Common myeloid progenitor, CD34-positive (primary cell): ENCODE results near the gene KLHL26.

Experiments used
- CTCF ChIA-PET: fragments of 350-600 bp; sonication (Branson Sonifier 250); formaldehyde crosslinking; loops from one replicate; lab custom pipeline; 2021; ENCODE audit warnings: antibody characterized with exemption; lab: Charles Lee
- POLR2A ChIA-PET: fragments of 350-600 bp; sonication (Branson Sonifier 250); formaldehyde crosslinking; loops from one replicate; lab custom pipeline; 2021; ENCODE audit warnings: antibody characterized with exemption; lab: Charles Lee
- DNase-seq, 3 donors: peaks; one replicate each; pipeline versions ENCODE4 v3.0.0 to v3.0.0-alpha.2; 2013
- H3K27ac ChIP-seq, 2 experiments: 1 replicate in 1 of 2; 2 replicates in 1 of 2; pipeline ENCODE4 v1.7.0; 2013; ENCODE audit warnings: inconsistent platforms in 2 of 2, low read length in 2 of 2, mild to moderate bottlenecking in 2 of 2, low read depth in 1 of 2, moderate library complexity in 1 of 2; ENCODE audit not compliant: severe bottlenecking in 2 of 2, insufficient read depth in 1 of 2, poor library complexity in 1 of 2
- H3K27me3 ChIP-seq, 5 experiments: replicated peaks in 2 of 5; 1 replicate in 3 of 5; 2 replicates in 2 of 5; pipeline versions ENCODE4 v1.6.1 to v1.7.0; 2013; ENCODE audit warnings: low read length in 4 of 5, mild to moderate bottlenecking in 2 of 5, moderate library complexity in 2 of 5, inconsistent platforms in 1 of 5; ENCODE audit not compliant: insufficient read depth in 5 of 5, control insufficient read depth in 4 of 5
- H3K36me3 ChIP-seq, 4 experiments: 1 replicate in 2 of 4; 2 replicates in 2 of 4; pipeline versions ENCODE4 v1.6.1 to v1.7.0; 2013; ENCODE audit warnings: low read length in 3 of 4, control low read depth in 1 of 4, mild to moderate bottlenecking in 1 of 4; ENCODE audit not compliant: control insufficient read depth in 4 of 4, insufficient read depth in 4 of 4
- H3K4me1 ChIP-seq, 4 experiments: 1 replicate in 3 of 4; 2 replicates in 1 of 4; pipeline versions ENCODE4 v1.6.1 to v1.7.1; 2013; ENCODE audit warnings: low read length in 3 of 4, mild to moderate bottlenecking in 3 of 4, control low read depth in 1 of 4, inconsistent platforms in 1 of 4, moderate library complexity in 1 of 4; ENCODE audit not compliant: control insufficient read depth in 4 of 4, insufficient read depth in 4 of 4; ENCODE audit errors: control extremely low read depth in 1 of 4
- H3K4me3 ChIP-seq, 7 experiments: 1 replicate in 4 of 7; 2 replicates in 3 of 7; pipeline versions ENCODE4 v1.5.1 to v1.7.0; 2013; ENCODE audit warnings: mild to moderate bottlenecking in 7 of 7, low read length in 6 of 7, moderate library complexity in 6 of 7, inconsistent platforms in 2 of 7, low read depth in 2 of 7, control low read depth in 1 of 7; ENCODE audit not compliant: insufficient read depth in 4 of 7, control insufficient read depth in 1 of 7; ENCODE audit errors: extremely low read depth in 1 of 7
- H3K9me3 ChIP-seq, 5 experiments: 1 replicate in 4 of 5; 2 replicates in 1 of 5; pipeline versions ENCODE4 v1.6.1 to v1.7.1; 2013; ENCODE audit warnings: low read length in 4 of 5, mild to moderate bottlenecking in 2 of 5, inconsistent platforms in 1 of 5, low read depth in 1 of 5, moderate library complexity in 1 of 5; ENCODE audit not compliant: control insufficient read depth in 4 of 5, insufficient read depth in 2 of 5; ENCODE audit errors: control extremely low read depth in 1 of 5
- WGBS: methylation state at CpG from one replicate; pipeline ENCODE4 v1.1.5; 2013; ENCODE audit not compliant: insufficient coverage; 5-methylcytosine and 5-hydroxymethylcytosine counted together

KLHL26 gene

GRCh38 chr19:18685597-18686190, 48.9 kb downstream of the KLHL26 start:
- Histone ChIP-seq H3K36me3 (no peaks in the 10 kb centered on the region), H3K4me1 (peaks cover 0 to 17% (median 14%) of the 10 kb centered on the region in 4 experiments), H3K9me3 (no peaks in the 10 kb centered on the region), H3K27ac (no peak overlapping the region), H3K4me3 (no peak overlapping the region), H3K27me3 (no peaks in the 10 kb centered on the region)
- ChIA-PET CTCF (interaction anchor here (1.0 to 1.5 kb wide), 2 partner anchors 11 to 97 kb away, joined by 3 read pairs; partner anchors contain the start of gene REX1BD), POLR2A (interaction anchor here (0.6 kb wide), 1 partner anchor 64 kb away, joined by 3 read pairs; no protein-coding TSS in a partner anchor)
- no peak for DNase-seq
- 95% methylated on average over 4 of the region's 5 CpGs for WGBS

- CTCF ChIA-PET = no interaction called here
- 86% methylated on average over 15 of the region's 16 CpGs for WGBS
- POLR2A ChIA-PET = no interaction called here
- Histone ChIP-seq H3K36me3 (no peaks in the 10 kb centered on the region), H3K4me1 (peaks cover 0 to 14% (median 12%) of the 10 kb centered on the region in 4 experiments), H3K27me3 (no peaks in the 10 kb centered on the region), H3K27ac (no peak overlapping the region), H3K4me3 (no peak overlapping the region), H3K9me3 (no peaks in the 10 kb centered on the region)
- peak in 1 of 3 donors; percentile 10 for DNase-seq
These were observed 51.1 kb downstream of the KLHL26 start for GRCh38 chr19:18687740-18688465.

- POLR2A ChIA-PET = no interaction called here
- H3K4me3 ChIP-seq = no peak overlapping the region
- H3K36me3 ChIP-seq = no peaks in the 10 kb centered on the region
- no peaks in the 10 kb centered on the region for H3K9me3 ChIP-seq
- no peak overlapping the region for H3K27ac ChIP-seq
- no peak for DNase-seq
- no peaks in the 10 kb centered on the region for H3K27me3 ChIP-seq
- CTCF ChIA-PET = no interaction called here
- WGBS = 98% methylated on average over 10 of the region's 12 CpGs
- H3K4me1 ChIP-seq = peaks cover 4 to 35% (median 23%) of the 10 kb centered on the region in 4 experiments
These were observed 59.2 kb downstream of the KLHL26 start for GRCh38 chr19:18696023-18696422.

DNA sequence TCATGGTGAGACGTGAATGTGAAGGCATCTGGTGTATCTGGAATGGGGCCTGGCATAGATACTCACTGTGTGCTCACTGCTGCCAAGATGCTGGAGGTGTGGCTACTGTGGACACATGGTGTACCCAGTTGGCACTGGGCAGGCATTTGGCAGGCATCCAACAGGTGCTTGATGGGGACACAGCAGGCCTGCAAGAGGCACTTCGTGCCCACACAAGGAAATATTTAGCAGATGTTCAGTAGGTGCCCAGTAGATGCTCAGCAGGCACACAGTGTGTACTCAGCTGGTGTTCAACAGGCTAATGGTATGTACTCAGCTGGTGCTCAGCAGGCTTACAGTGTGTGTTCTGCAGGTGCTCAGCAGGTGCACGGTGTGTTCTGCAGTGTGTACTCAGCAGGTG, 60.9 kb downstream of the KLHL26 start:
- no peak overlapping the region for H3K27ac ChIP-seq
- H3K4me1 ChIP-seq = peaks cover 4 to 40% (median 26%) of the 10 kb centered on the region in 4 experiments
- 92% methylated on average over 3 of the region's 3 CpGs for WGBS
- POLR2A ChIA-PET = no interaction called here
- CTCF ChIA-PET = no interaction called here
- no peaks in the 10 kb centered on the region for H3K36me3 ChIP-seq
- no peak for DNase-seq
- H3K27me3 ChIP-seq = no peaks in the 10 kb centered on the region
- H3K4me3 ChIP-seq = no peak overlapping the region
- no peaks in the 10 kb centered on the region for H3K9me3 ChIP-seq

- POLR2A ChIA-PET = no interaction called here
- over 99% methylated on average over 18 of the region's 18 CpGs for WGBS
- Histone ChIP-seq H3K4me3 (peak overlapping the region in 1 of 7 experiments; percentile 4), H3K9me3 (no peaks in the 10 kb centered on the region), H3K4me1 (peaks cover 4 to 40% (median 26%) of the 10 kb centered on the region in 4 experiments), H3K27ac (no peak overlapping the region), H3K27me3 (no peaks in the 10 kb centered on the region), H3K36me3 (no peaks in the 10 kb centered on the region)
- CTCF ChIA-PET = no interaction called here
- no peak for DNase-seq
These were observed 61.7 kb downstream of the KLHL26 start for GRCh38 chr19:18698321-18699167.

DNA sequence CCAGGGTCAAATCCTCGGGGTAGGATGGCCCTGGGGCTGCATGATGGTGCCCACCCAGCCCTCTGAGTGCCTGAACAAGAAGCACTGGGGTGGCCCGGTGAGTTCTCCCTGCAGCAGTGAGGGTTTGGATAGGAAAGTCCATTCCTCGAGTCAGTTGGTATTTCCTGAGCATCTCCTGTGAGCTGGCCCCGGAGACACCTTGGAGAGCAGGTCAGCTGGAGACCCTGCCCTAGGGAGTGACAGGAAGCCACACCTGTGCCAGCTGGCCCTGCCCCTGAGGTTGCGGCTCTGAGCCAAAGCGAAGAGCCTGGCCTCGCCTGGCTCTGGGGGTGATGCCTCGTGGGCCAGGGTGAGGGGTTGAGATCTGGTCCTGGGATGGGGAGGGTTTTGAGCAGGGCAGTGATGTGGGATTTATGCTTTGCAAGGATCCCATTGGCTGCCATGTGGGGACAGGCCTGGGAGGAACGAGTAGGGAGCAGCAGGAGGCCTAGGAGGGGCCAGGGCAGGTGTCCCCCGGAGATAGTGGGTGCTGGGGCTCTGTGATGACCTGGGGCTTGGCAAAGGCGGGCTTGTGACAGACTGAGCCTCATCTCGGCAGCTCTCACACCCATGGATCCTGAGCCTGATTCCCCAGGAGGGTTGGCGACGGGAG, 62.7 kb downstream of the KLHL26 start:
- ChIA-PET POLR2A (interaction anchor here (0.6 kb wide), 1 partner anchor 198 kb away, joined by 7 read pairs; no protein-coding TSS in a partner anchor), CTCF (interaction anchor here (0.6 kb wide), 1 partner anchor 251 kb away, joined by 4 read pairs; no protein-coding TSS in a partner anchor)
- no peak overlapping the region for H3K27ac ChIP-seq
- no peaks in the 10 kb centered on the region for H3K36me3 ChIP-seq
- no peaks in the 10 kb centered on the region for H3K27me3 ChIP-seq
- DNase-seq = peak in 1 of 3 donors; percentile 10
- 51% methylated on average over 12 of the region's 14 CpGs for WGBS
- no peaks in the 10 kb centered on the region for H3K9me3 ChIP-seq
- peaks cover 4 to 40% (median 26%) of the 10 kb centered on the region in 4 experiments for H3K4me1 ChIP-seq
- H3K4me3 ChIP-seq = peak overlapping the region in 4 of 7 experiments; percentile 30 to 78 (median 67)
